HepG2 (cell line): ENCODE measurements around the gene CTRL. TPM values are rescaled to one million over a fixed set of nuclear protein-coding genes. Genes with fewer than 3 reads are reported as not detected.
A peak's percentile ranks its signal among the peaks of the same experiment; 100 is the strongest.

Source experiments
- CHD2 ChIP-seq: IDR thresholded peaks from 2 replicates; pipeline ENCODE4 v1.6.1; 2011; ENCODE audit warnings: low read depth, low read length, improper control_type of control experiment
- MAZ ChIP-seq, 2 experiments: sonication (generic) in 1 of 2; formaldehyde crosslinking in 1 of 2; IDR thresholded peaks; 2 replicates each; pipeline versions ENCODE4 v1.5.0 to v1.6.1; 2012 to 2020; ENCODE audit warnings: low read depth in 2 of 2, mild to moderate bottlenecking in 2 of 2, borderline replicate concordance in 1 of 2, improper control_type of control experiment in 1 of 2, low read length in 1 of 2, missing genetic modification reagents in 1 of 2, moderate library complexity in 1 of 2
- NKX3-1 ChIP-seq: sonication (generic); formaldehyde crosslinking; IDR thresholded peaks from 2 replicates; pipeline ENCODE4 v1.5.0; 2020; ENCODE audit warnings: missing genetic modification reagents
- PAF1 ChIP-seq: IDR thresholded peaks from 2 replicates; pipeline ENCODE4 v1.6.1; 2016; ENCODE audit warnings: missing genetic modification reagents, missing compliant biosample characterization
- ZNF335 ChIP-seq: sonication (generic); formaldehyde crosslinking; IDR thresholded peaks from 2 replicates; pipeline ENCODE4 v1.4.0; 2020; ENCODE audit warnings: missing genetic modification reagents
- ZNF891 ChIP-seq: sonication (generic); formaldehyde crosslinking; IDR thresholded peaks from 2 replicates; pipeline ENCODE4 v1.5.0; 2020; ENCODE audit warnings: mild to moderate bottlenecking, missing genetic modification reagents
- polyA plus RNA-seq, 8 experiments: library from polyadenylated mRNA; depleted of rRNA in 3 of 8; stranded (reverse) in 7 of 8; unstranded in 1 of 8; fragments of >200 nt; fragmentation: Illumina TruSeq in 4 of 8; extraction: Trizol in 4 of 8; gene quantifications; 2 replicates each; pipeline versions ENCODE4 v1.2.1 to v1.2.3, GENCODE V29; 2011 to 2016; ENCODE audit warnings: low read depth in 4 of 8, missing spikeins in 1 of 8, mixed read lengths in 1 of 8; ENCODE audit not compliant: insufficient read depth in 1 of 8
- total RNA-seq, 5 experiments: library from RNA; depleted of rRNA; stranded (reverse); fragments of >200 nt; fragmentation: Illumina TruSeq; extraction: Trizol; gene quantifications; 2 replicates each; pipeline ENCODE4 v1.2.3, GENCODE V29; 2016; ENCODE audit warnings: low read depth in 1 of 5
- TF ChIP-seq, protein P1 (sequence below): sonication (generic); formaldehyde crosslinking; IDR thresholded peaks from 2 replicates; pipeline ENCODE4 v1.4.0; 2020; ENCODE audit warnings: mild to moderate bottlenecking, missing genetic modification reagents, borderline replicate concordance
- TF ChIP-seq, protein P2 (sequence below): sonication (generic); formaldehyde crosslinking; IDR thresholded peaks from 2 replicates; pipeline ENCODE4 v1.8.0; 2022; ENCODE audit warnings: mild to moderate bottlenecking, missing genetic modification reagents; ENCODE audit not compliant: insufficient replicate concordance

Gene CTRL
- total and polyA plus RNA-seq, 2 of the 13 experiments (the other 11 are each of a cell fraction or from before 2014, with no cell fraction given): 1.9 to 2.7 TPM

DNA sequence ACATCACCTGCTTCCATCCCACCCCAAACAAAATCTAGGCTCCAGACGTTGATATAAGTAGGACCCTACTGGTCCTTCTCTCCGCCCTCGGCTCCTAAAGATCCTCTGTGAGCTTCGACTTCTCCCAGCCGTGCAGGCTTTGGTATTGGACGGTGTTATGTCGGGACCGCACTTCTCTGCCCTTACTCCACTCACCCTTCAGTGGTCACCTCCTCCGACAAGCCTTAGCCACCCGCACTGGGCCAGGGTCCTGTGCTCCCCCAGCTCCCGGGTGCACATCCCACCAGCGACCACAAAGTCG is 3.4 kb upstream of the CTRL start (continued):
- peak; percentile 93 for TF ChIP-seq ZNF891 (CRISPR knock-in tag)
- no peak for TF ChIP-seq MAZ (IDR thresholded peaks at IDR 0.05; ENCODE audit: borderline replicate concordance, low read depth, low read length)
- no peak for TF ChIP-seq MAZ (CRISPR knock-in tag; IDR thresholded peaks at IDR 0.05; ENCODE audit: low read depth)
- TF ChIP-seq ZNF335 (CRISPR knock-in tag): no peak
- TF ChIP-seq, protein P1, sequence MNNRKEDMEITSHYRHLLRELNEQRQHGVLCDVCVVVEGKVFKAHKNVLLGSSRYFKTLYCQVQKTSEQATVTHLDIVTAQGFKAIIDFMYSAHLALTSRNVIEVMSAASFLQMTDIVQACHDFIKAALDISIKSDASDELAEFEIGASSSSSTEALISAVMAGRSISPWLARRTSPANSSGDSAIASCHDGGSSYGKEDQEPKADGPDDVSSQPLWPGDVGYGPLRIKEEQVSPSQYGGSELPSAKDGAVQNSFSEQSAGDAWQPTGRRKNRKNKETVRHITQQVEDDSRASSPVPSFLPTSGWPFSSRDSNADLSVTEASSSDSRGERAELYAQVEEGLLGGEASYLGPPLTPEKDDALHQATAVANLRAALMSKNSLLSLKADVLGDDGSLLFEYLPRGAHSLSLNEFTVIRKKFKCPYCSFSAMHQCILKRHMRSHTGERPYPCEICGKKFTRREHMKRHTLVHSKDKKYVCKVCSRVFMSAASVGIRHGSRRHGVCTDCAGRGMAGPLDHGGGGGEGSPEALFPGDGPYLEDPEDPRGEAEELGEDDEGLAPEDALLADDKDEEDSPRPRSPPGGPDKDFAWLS (CRISPR knock-in tag): no peak
- no peak for TF ChIP-seq NKX3-1 (CRISPR knock-in tag)
- TF ChIP-seq, protein P2, sequence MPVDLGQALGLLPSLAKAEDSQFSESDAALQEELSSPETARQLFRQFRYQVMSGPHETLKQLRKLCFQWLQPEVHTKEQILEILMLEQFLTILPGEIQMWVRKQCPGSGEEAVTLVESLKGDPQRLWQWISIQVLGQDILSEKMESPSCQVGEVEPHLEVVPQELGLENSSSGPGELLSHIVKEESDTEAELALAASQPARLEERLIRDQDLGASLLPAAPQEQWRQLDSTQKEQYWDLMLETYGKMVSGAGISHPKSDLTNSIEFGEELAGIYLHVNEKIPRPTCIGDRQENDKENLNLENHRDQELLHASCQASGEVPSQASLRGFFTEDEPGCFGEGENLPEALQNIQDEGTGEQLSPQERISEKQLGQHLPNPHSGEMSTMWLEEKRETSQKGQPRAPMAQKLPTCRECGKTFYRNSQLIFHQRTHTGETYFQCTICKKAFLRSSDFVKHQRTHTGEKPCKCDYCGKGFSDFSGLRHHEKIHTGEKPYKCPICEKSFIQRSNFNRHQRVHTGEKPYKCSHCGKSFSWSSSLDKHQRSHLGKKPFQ (CRISPR knock-in tag): peak; percentile 74
- TF ChIP-seq PAF1 (CRISPR knock-in tag): no peak
- TF ChIP-seq CHD2: no peak
